BJ (cell line): ENCODE results near the gene NF2. TPM values are rescaled to one million over a fixed set of nuclear protein-coding genes. Genes with fewer than 3 reads are reported as not detected.

Source experiments
- CTCF ChIA-PET: fragments of 350-600 bp; formaldehyde crosslinking; extraction: SDS; loops from one replicate; lab custom pipeline; 2021; ENCODE audit warnings: antibody characterized with exemption, inconsistent platforms; lab: Yijun Ruan, JAX
- POLR2A ChIA-PET: fragments of 300-600 bp; sonication (Branson Sonifier 250); formaldehyde crosslinking; extraction: SDS; loops from one replicate; lab custom pipeline; 2021; ENCODE audit warnings: antibody characterized with exemption; lab: Charles Lee
- DNase-seq: peaks from one replicate; pipeline ENCODE4 v3.0.0-alpha.2; 2011; ENCODE audit warnings: low read depth
- H3K27me3 ChIP-seq: 2 replicates; pipeline ENCODE4 v1.6.0; 2011; ENCODE audit warnings: low read length; ENCODE audit not compliant: control insufficient read depth, insufficient read depth
- H3K36me3 ChIP-seq: 2 replicates; pipeline ENCODE4 v1.5.1; 2011; ENCODE audit warnings: low read length; ENCODE audit not compliant: control insufficient read depth, insufficient read depth
- H3K4me3 ChIP-seq: 2 replicates; pipeline ENCODE4 v1.5.1; 2011; ENCODE audit warnings: low read depth, mild to moderate bottlenecking, control low read depth, low read length
- CTCF ChIP-seq: IDR thresholded peaks from 2 replicates; pipeline ENCODE4 v1.5.1; 2011; ENCODE audit warnings: low read depth, mild to moderate bottlenecking, control low read depth, inconsistent platforms, low read length, moderate library complexity; ENCODE audit not compliant: insufficient read depth
- polyA plus RNA-seq: library from polyadenylated mRNA; depleted of rRNA; stranded (reverse); fragments of >200 nt; gene quantifications from 2 replicates; pipeline ENCODE4 v1.2.3, GENCODE V29; 2011

NF2 gene
- polyA plus RNA-seq, 1 experiment: 36.0 TPM

GRCh38 chr22:29629903-29630516 lies 26.6 kb downstream of the NF2 start:
- Histone ChIP-seq H3K4me3 (no peak overlapping the region), H3K36me3 (no peaks in the 10 kb centered on the region), H3K27me3 (no peaks in the 10 kb centered on the region)
- no peak for TF ChIP-seq CTCF
- POLR2A ChIA-PET: no interaction called here
- no peak for DNase-seq
- CTCF ChIA-PET: interaction anchor here (1.4 kb wide), 2 partner anchors 40 to 48 kb away, joined by 3 to 5 read pairs; no protein-coding TSS in a partner anchor

GRCh38 chr22:29630987-29631386 lies 27.6 kb downstream of the NF2 start:
- CTCF ChIA-PET: interaction anchor here (0.9 to 1.1 kb wide), 3 partner anchors 41 to 458 kb away, joined by 3 to 4 read pairs (median 3); no protein-coding TSS in a partner anchor

GRCh38 chr22:29631725-29632124 lies 28.3 kb downstream of the NF2 start:
- Histone ChIP-seq H3K27me3 (no peaks in the 10 kb centered on the region), H3K36me3 (no peaks in the 10 kb centered on the region), H3K4me3 (no peak overlapping the region)
- ChIA-PET POLR2A (no interaction called here), CTCF (interaction anchor here (1.0 to 1.1 kb wide), 2 partner anchors 42 to 374 kb away, joined by 3 read pairs; no protein-coding TSS in a partner anchor)
- DNase-seq: no peak
- no peak for TF ChIP-seq CTCF

More at GRCh38 chr22:29630987-29631386, 27.6 kb downstream of the NF2 start:
- H3K27me3 ChIP-seq: no peaks in the 10 kb centered on the region
- H3K4me3 ChIP-seq: no peak overlapping the region
- no peaks in the 10 kb centered on the region for H3K36me3 ChIP-seq
- no peak for DNase-seq
- no peak for TF ChIP-seq CTCF
- POLR2A ChIA-PET: no interaction called here

- Histone ChIP-seq H3K4me3 (no peak overlapping the region), H3K36me3 (no peaks in the 10 kb centered on the region), H3K27me3 (no peaks in the 10 kb centered on the region)
- no peak for TF ChIP-seq CTCF
- CTCF ChIA-PET: interaction anchor here (1.0 kb wide), 1 partner anchor 456 kb away, joined by 4 read pairs; no protein-coding TSS in a partner anchor
- POLR2A ChIA-PET: no interaction called here
- no peak for DNase-seq
These were observed 29.2 kb downstream of the NF2 start for GRCh38 chr22:29632672-29633071.

- TF ChIP-seq CTCF: no peak
- CTCF ChIA-PET: interaction anchor here (1.3 to 3.4 kb wide), 4 partner anchors 24 to 455 kb away, joined by 3 to 23 read pairs (median 4); no protein-coding TSS in a partner anchor
- no peak overlapping the region for H3K4me3 ChIP-seq
- no peak for DNase-seq
- H3K27me3 ChIP-seq: no peaks in the 10 kb centered on the region
- POLR2A ChIA-PET: no interaction called here
- H3K36me3 ChIP-seq: no peaks in the 10 kb centered on the region
These were observed 30.3 kb downstream of the NF2 start for GRCh38 chr22:29633514-29634312.
